Stimulated activated CD4-positive, alpha-beta T cell treated with anti-CD3 and anti-CD28 coated beads, Interleukin-2, amount 100 ng/mL, for 4 hours (primary cell): ENCODE measurements around the gene MAPKAP1.
"Not testable (repeated sequence)": the region's sequence is repeated elsewhere in the genome, so short reads cannot be mapped to it uniquely, and the experiment has no call there.

Experiments
- DNase-seq: peaks from one replicate; pipeline ENCODE4 v3.0.0-alpha.2; 2020; ENCODE audit warnings: low read depth

The MAPKAP1 gene

DNA sequence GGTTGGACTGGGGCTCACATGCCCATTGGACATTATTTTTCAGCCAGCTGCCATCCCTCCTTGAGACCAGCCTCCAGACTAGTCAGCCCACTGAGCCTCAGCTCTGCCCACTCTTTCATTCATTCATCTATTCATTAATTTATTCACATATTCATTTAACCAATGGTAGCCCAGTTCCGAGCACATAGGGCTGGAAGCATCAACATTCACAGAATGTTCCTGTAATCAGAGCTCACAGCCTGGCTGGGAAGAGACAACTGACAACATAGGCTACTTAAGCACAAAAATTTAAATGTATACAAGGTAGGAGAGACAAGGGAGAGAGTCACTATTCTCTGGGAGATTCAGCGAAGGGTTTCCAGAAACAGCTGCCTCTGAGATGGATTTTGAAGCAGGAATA lies 23.2 kb upstream of the MAPKAP1 start:
- DNase-seq, result no peak

DNA sequence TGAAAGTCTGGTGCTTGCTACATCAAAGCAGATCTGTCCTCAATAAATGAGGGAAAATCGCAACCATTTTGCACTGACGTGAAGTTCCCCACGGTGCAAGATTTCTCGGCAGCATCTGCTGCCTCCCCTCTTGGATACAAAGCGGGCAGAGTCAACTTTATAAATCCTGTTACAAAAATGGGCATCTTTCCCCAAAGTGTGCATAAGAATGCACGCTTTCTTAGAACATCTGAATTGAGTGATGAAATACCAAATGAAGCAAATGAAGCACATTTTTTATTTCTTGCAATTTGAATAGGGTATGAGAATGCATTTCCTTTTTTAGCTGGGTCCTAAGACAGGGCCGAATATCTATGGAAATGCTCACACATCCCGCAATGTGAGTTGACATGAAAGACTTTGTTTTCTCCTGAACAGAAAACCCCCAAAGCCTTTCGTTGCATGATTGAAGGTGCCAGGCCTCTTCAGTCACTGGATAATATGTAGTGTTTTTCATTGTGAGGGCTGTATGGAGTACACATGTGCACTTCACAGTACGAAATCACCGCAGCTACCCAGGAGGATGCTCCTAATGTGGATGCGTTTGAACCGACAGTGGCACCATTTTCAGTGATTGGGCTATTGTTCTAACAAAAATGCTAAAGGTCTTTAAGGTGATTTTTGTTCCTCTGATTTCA lies 19.6 kb upstream of the MAPKAP1 start:
- DNase-seq, result no peak

DNA sequence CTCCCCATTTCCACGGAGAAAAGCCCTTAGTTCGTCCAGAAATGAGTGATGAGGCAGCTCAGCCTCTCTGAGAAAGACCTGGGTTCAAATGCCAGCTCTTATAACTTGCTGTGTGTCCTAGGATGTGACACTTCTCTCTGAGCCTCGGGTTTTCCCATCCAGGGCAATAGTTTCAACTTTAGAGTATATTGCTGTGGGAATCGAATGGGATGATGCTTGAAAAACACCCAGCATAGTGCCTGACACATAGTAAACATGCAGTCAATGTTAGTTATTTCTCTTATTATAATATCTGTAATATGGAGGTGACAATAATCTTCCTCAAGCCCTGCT lies 430 bp upstream of the MAPKAP1 start:
- DNase-seq, result no peak

DNA sequence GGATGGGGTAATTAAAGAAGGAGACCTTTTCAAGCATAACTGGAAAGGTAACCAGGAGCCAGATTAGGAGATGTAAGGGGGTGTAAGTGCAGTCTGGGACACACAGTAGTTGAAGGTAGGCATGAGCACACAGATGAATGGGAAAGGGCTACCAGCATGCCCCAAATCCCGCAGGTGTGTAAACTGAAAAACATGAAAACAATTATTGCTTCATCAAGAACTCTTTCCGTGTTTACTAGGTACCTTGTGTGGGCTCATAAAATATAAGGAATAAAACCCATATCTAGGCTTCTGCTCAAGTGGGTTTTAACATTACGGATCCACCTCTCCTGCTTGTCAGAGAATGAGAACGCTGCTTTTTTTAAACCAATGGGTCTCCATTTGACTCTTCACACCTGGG lies 1.1 kb downstream of the MAPKAP1 start:
- DNase-seq, result no peak

DNA sequence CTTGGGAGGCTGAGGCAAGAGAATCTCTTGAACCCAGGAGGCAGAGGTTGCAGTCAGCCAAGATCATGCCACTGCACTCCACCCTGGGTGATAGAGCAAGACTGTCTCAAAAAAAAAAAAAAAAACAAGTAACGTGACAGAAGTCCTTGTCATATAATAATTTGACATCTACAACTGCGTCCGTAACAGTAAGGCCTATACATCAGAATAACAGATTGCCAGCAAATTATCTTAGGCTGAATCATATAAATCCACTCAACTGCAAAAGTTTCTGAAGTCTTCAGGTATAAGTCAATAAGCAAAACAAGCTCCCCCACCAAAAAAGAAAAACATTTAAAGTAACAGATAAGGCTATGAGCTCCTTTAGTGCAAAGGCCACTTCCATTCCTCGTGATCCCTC lies 3.3 kb downstream of the MAPKAP1 start:
- DNase-seq, result no peak

DNA sequence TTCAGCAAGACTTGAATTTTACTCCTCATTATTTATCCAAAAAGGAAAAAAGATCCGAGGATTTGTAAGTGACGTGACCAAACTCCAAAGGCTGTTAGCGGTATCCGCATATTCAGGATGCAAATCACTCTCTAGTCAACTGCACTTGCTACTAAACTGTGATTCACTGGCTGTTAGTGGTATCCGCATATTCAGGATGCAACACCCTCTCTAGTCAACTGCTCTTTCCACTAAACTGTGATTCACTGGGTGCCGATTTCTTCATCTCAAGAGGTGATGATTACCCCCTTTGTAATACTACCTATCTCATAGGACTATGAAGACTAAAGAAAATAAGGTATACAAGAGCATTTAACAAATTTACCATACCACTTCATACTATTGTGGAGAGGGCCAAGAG lies 5.7 kb downstream of the MAPKAP1 start:
- DNase-seq, result no peak

DNA sequence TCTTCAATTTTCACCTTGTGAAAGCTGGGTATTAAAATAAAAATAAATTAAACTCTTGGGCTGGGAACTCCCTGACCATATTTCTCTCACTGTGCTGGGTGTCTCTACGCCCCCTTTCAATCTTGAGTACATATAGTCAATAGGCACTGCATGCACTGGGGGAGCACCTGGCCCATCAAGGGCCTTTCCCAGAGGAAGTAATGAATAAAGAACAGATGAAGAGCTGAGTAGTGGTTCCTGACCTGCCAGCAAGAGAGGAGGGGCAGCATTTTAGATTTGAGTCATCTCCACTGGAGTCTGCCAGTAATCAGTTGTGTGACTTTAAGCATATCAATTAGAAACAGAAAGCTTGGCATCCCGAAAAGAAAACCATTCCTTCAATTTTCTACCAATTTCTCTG lies 6.2 kb downstream of the MAPKAP1 start:
- no peak for DNase-seq

DNA sequence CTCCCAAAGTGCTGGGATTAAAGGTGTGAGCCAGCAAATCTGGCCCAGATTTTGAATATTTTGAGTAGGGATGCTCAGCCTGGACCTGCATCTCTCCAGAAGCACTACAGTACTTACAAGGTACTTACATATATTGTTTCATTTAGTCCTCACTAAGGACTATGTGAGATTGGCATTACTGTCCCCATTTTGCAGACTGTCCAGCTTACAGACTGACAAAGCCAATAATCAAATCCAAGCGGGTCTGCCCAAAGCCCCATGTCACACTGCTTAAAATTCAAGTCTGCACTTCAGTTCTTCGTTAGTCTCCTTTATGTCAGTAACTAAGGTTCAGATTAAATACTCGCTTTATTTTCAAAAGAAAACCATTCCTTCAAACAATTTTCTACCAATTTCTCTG lies 7.1 kb downstream of the MAPKAP1 start:
- no peak for DNase-seq

DNA sequence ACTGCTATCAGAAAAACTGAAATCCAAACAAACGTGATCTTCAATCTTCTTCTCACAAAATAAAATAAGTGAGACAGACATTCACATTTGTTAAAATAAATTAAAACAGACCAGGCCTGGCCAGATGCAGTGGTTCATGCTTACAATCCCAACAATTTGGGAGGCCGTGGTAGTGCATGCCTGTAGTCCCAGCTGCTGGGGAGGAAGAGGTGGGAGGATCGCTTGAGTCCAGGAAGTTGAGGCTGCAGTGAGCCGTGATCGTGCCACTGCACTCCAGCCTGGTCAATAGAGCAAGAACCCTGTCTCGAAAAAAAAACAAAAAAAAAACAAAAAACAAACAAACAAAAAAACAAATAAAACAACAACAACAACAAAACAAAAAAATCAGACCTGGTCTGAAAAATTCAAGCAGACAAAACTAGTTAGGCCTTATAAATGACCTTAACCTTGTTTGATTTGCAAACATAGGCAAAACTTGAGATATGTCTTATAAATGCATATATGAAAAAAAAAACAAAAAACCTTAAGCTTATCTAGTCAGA lies 10.8 kb downstream of the MAPKAP1 start:
- DNase-seq, result no peak

DNA sequence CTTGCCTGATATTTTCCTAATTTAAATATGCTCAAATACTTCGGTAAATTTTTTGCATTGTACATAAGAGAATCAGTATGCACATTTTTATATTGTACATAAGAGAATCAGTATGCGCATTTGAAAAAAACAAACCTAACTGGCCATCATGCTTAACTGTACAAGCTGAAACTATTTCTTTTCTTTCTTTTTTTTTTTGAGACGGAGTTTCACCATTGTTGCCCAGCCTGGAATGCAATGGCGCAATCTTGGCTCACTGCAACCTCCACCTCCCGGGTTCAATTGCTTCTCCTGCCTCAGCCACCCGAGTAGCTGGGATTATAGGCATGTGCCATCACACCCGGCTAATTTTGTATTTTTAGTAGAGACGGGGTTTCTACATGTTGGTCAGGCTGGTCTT lies 11.5 kb downstream of the MAPKAP1 start:
- DNase-seq, result not testable (repeated sequence)

DNA sequence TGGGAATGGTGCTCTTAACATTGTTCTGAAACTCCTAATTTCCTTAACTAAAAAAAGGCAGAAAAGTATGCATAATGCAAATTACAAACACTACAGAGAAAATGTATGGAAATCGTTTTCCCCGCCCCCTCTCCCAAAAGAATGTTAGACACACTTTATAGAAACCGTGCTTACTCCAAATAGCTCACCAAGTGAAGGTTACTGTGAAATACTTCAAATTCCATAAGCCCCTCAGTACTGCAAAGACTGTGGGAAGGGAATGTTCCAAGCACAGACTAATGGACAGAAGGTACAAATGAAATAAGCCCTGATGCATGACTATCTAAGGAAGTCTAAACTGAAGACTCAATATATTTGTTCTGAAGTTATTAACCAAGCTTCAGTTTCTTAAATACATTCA lies 12.5 kb downstream of the MAPKAP1 start:
- no peak for DNase-seq

DNA sequence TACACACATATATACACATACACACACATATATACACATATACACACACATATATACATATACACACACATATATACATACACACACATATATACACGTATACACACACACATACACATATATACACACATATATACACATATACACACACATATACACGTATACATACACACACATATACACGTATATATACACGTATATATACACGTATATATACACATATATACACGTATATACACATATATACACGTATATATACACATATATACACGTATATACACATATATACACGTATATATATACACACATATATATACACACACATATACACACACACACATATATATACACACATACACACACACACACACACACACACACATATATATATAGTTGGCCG lies 13.5 kb downstream of the MAPKAP1 start:
- DNase-seq, result not testable (repeated sequence)

DNA sequence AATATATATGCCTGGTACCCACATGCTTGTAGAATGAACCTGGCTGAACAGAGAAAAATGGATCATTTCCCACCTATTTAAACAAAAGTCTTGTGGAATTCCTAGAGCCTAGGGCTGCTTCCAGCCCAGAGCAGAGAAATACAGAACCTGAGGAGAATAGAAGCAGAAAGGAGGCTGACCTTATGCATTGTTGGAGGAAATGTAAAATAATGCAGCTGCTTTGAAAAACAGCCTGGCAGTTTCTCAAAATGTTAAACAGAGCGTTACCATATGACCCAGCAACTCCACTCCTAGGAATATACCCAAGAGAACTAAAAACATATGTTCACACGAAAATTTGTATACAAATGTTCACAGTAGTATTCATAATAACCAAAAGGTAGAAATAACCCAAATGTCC lies 15.1 kb downstream of the MAPKAP1 start:
- DNase-seq, result no peak

DNA sequence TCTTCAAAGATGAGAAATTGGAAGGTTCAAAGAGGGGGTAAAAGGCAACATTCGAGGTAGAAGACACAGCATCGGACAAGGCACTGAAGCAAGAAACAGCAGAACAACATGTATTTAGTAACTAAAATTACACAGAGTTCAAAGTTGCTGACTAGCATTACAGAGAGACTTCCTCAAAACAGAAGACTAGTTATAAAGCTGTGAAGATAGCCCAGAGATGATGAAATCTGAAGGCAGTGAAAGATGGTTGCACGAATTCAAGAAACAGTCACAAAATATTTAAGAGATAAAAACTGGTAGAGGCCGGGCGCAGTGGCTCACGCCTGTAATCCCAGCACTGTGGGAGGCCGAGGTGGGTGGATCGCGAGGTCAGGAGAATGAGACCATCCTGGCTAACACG lies 16.3 kb downstream of the MAPKAP1 start:
- no peak for DNase-seq

DNA sequence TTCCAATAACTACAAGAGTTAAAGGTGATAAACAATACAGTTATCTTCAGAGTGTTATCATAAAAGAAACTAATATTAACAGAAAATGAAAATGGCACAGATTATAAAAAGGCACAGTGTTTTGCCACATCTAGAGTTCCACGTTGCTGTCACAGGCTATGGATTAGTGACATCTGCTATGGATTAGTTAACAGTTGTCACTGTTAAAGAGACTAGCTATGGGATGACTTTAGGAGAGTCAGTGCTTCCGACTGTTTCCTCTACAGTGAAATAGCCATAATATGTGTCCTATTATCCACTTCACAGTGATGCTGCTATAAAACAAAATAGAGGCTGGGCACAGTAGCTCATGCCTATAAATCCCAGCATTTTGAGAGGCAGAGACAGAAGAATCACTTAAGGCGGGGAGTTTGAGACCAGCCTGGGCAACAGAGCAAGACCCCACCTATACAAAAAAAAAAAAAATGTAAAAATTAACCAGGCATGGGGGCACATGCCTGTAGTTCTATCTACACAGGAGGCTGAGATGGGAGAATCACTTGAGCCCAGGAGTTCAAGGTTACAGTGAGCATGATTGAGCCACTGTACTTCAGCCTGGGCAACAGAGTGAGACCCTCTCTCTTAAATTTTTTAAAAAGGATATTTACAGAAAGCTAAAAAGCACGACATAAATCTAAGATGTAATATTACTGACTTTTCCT lies 19.7 kb downstream of the MAPKAP1 start:
- no peak for DNase-seq

DNA sequence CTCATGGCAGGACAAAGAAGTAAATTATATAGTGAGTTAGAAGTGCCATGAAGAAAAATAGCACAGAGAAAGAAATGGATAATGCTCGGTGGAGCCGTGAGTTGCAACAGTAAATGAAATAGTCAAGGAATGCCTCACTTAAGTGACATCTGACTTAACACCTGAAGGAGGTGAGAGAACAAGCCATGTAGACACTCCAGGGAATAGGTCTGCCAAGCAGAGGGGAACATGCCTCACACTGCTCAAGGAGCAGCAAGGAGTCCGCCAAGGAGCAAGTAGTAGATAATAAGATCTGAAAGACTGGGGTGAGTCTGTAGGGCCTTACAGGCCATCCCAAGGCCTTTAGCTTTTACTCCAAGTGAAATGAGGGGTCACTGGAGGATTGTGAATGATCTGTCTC lies 21.8 kb downstream of the MAPKAP1 start:
- no peak for DNase-seq

DNA sequence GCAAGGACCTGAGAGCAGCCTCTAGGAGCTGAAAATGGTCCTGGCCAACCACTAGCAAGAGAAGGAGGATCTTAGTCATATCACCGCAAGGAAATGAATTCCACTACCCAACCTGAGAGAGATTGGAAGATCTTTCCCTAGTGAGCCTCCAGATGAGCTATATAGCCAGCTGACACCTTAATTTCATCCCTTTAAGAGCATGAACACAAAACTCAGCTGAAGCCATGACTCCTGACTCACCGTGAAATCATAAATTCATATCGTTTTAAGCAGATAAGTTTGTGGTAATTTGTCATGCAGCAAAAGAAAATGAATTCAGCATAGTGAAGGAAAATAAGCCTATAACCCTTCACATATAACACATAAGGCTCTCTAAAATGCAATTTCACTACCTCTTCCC lies 23.5 kb downstream of the MAPKAP1 start:
- no peak for DNase-seq

DNA sequence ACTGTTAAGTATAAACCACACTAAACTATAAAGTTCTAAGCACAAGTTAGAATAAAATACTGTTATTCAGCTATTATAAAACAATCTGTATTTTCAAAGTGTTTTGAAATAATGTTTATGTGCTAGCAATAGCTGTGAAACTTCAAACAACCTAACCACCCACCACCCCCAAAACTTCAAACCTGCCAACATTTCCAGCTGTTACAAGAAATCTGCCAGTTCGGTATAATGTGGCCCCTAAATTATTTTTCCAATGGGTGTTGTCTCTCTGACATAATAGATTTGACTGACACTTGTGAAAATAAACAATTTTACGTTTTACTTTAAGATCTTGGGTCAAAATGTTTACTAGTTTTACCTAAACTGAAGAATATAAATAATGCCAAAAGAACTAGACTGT lies 24.7 kb downstream of the MAPKAP1 start:
- no peak for DNase-seq

DNA sequence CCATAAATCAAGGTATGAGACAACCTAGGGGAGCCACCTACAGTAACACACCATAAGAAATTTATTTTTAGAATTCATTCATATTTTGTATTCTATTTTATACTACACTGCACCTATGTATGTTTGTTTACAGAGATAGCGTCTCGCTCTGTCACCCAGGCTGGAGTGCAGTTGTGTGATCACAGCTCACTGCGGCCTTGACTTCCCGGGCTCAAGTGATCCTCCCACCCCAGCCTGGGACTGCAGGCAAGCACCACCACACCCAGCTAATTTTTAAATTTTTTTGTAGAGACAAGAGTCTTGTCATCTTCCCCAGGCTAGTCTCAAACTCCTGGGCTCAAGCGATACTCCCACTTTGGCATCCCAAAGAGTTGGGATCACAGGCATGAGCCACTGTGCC lies 25.4 kb downstream of the MAPKAP1 start:
- no peak for DNase-seq

DNA sequence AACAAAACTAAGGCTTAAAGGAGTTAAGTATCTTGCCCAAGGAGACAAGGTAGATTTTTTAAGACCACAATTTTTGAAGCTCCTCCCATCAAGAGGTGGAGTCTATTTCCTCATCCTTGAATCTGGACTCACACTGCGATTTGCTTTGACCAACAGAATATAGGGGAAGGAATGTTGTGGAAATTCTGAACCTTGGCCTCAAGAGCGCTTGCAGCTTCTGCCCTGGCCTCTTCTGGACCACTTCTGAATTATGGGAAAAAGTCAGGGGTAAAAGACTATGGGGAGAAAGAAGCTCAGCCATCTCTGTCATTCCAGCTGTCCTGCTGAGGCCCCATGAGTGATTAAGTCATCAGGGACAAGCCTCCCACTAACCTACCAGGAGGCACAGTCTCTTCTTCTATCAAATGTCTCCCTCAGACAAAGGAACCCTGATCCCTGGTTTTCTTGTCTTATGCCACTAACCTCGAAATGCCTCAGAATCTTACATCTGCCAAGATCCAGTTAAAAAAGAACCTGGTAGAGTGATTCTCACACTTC lies 25.9 kb downstream of the MAPKAP1 start:
- no peak for DNase-seq

DNA sequence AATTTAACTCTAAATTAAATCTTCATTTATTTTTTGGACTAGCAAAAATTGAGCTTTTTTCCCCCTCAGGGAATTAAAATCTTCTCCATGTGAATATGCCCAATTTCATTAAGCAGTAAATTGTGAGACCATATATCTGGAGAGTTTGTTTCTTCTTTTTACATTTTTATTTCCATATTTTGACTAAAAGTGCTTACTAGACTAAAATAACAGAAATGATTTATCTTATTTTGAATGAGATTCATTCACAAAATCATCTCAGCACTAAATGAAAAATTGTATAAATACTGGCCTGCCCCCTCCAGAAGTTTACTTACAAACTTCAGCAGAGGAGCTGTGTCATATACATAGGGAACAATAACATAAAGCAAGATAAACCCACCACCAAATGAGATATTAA lies 26.6 kb downstream of the MAPKAP1 start:
- DNase-seq, result no peak

DNA sequence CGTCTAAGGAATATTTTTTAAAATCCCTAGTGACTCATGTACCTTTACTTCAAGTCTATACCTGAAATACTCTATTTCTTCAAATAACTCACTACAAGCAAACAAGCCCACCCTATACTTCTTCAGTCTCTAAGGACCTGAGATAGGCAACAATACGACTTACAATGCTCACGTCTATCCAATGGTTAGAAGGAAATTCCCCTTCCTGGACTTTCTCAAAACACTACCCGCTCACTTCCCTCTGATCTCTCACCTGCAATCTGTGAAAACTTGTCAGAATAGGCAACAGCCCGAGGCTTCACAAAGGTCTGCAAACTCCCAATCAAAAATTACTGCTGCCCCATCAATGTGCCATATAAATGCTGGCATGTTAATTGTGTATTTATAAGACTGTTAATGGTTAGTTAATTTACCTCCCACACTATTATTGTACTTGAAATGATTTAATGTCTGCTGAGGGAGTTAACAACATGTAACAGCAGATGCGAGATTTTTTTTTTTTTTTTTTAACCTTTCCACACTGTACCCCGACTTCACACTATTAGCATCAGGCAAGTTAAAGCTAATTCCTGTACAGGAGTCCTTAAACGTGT lies 27.3 kb downstream of the MAPKAP1 start:
- no peak for DNase-seq
